ENCODE results near the gene NPC1L1. TPM values are rescaled to one million over a fixed set of nuclear protein-coding genes. Genes with fewer than 3 reads are reported as not detected.
A peak's percentile ranks its signal among the peaks of the same experiment; 100 is the strongest.

Gene NPC1L1
- total RNA-seq, 1 experiment from 2014 or later, result 0.15 TPM

- H3K27me3 ChIP-seq (ENCODE audit: insufficient read depth, low read length), result no peaks in the 10 kb centered on the region
- intact Hi-C loops (cut with micrococcal nuclease), result loop anchor here (10.0 kb wide), 1 partner anchor 384 kb away; no protein-coding TSS in a partner anchor
- H4K20me1 ChIP-seq (ENCODE audit: insufficient read depth), result no peaks in the 10 kb centered on the region
- H3K27ac ChIP-seq (ENCODE audit: low read depth, low read length), result peak overlapping the region; percentile 80
- no peaks in the 10 kb centered on the region for H3K9me3 ChIP-seq (ENCODE audit: control insufficient read depth in 1 of 2, insufficient read depth in 1 of 2, low read depth in 1 of 2, low read length in 2 of 2)
- H3K4me1 ChIP-seq (ENCODE audit: control insufficient read depth in 1 of 2, insufficient read depth in 2 of 2, low read length in 2 of 2), result peaks cover 5 to 16% of the 10 kb centered on the region in 2 experiments; a peak in 2 of 4 replicates
- no peak for DNase-seq (ENCODE audit: low read depth, low spot score)
- POLR2A ChIA-PET, result interaction anchor here (0.7 to 1.8 kb wide), 2 partner anchors 8 to 418 kb away, joined by 3 to 14 read pairs; partner anchors contain the start of gene DDX56
- no peak overlapping the region for H2AFZ ChIP-seq (ENCODE audit: low read depth, low read length, poor library complexity, severe bottlenecking)
- no peak for TF ChIP-seq SRF (IDR thresholded peaks at IDR 0.05; ENCODE audit: low read depth)
- TF ChIP-seq ZBTB33 (IDR thresholded peaks at IDR 0.05; ENCODE audit: extremely low read depth, insufficient replicate concordance, low read length), result no peak
- no peak for TF ChIP-seq RAD21 (IDR thresholded peaks at IDR 0.05; ENCODE audit: low read depth)
- no peak for TF ChIP-seq POLR2A (IDR thresholded peaks at IDR 0.05; ENCODE audit: borderline replicate concordance, extremely low read depth, insufficient read depth, insufficient read length)
- TF ChIP-seq SIN3A (IDR thresholded peaks at IDR 0.05; ENCODE audit: low read depth), result no peak
- RAD21 ChIA-PET (ENCODE audit: low non-redundant PET in 1 of 2, low total read pairs in 2 of 2, uncharacterized antibody in 2 of 2, unreplicated experiment in 2 of 2), result no interaction called here
- H3K4me2 ChIP-seq (ENCODE audit: low read length), result peak overlapping the region; percentile 81
- peak overlapping the region; percentile 79 to 98 for H3K4me3 ChIP-seq (replicated peaks in 1 of 2; ENCODE audit: low read depth in 1 of 2, low read length in 2 of 2)
- CTCF ChIA-PET, result no interaction called here
- no peaks in the 10 kb centered on the region for H3K9me2 ChIP-seq (ENCODE audit: insufficient read depth)
- ATAC-seq, result peak; percentile 15
- TSS peak; percentile 37 for BruUV-seq (replicated peaks)
- H3K79me2 ChIP-seq (ENCODE audit: insufficient read depth, low read length), result peaks cover 43% of the 10 kb centered on the region
- peaks cover 17 to 20% of the 10 kb centered on the region in 2 experiments; a peak in 3 of 4 replicates for H3K36me3 ChIP-seq (ENCODE audit: control insufficient read depth in 1 of 2, insufficient read depth in 2 of 2, low read length in 2 of 2)
- peak overlapping the region; percentile 84 for H3K9ac ChIP-seq (ENCODE audit: low read length)
These were observed 40.1 kb upstream of the NPC1L1 start for GRCh38 chr7:44580945-44581878.

- intact Hi-C loops (cut with micrococcal nuclease), result no loop called here
- ATAC-seq, result no peak
- no peaks in the 10 kb centered on the region for H4K20me1 ChIP-seq (ENCODE audit: insufficient read depth)
- H3K36me3 ChIP-seq (ENCODE audit: control insufficient read depth in 1 of 2, insufficient read depth in 2 of 2, low read length in 2 of 2), result peaks cover 32 to 40% of the 10 kb centered on the region in 2 experiments
- H3K27ac ChIP-seq (ENCODE audit: low read depth, low read length), result no peak overlapping the region
- ChIA-PET CTCF (no interaction called here), RAD21 (ENCODE audit: low non-redundant PET in 1 of 2, low total read pairs in 2 of 2, uncharacterized antibody in 2 of 2, unreplicated experiment in 2 of 2) (no interaction called here), POLR2A (interaction anchor here (1.3 kb wide), 1 partner anchor 272 kb away, joined by 4 read pairs; the partner anchor contains the start of gene H2AZ2)
- no TSS peak for BruUV-seq (replicated peaks)
- H2AFZ ChIP-seq (ENCODE audit: low read depth, low read length, poor library complexity, severe bottlenecking), result no peak overlapping the region
- H3K4me2 ChIP-seq (ENCODE audit: low read length), result no peak overlapping the region
- TF ChIP-seq YY1 (IDR thresholded peaks at IDR 0.05; ENCODE audit: extremely low read depth, insufficient replicate concordance, low read depth, low read length) (no peak), EGR1 (IDR thresholded peaks at IDR 0.05; ENCODE audit: low read depth) (no peak), SIN3A (IDR thresholded peaks at IDR 0.05; ENCODE audit: low read depth) (no peak), ELF1 (IDR thresholded peaks at IDR 0.05; ENCODE audit: borderline replicate concordance, low read depth) (no peak), MAX (IDR thresholded peaks at IDR 0.05) (no peak), ZNF274 (IDR thresholded peaks at IDR 0.05; ENCODE audit: low read depth, low read length) (no peak), POLR2AphosphoS5 (IDR thresholded peaks at IDR 0.05; ENCODE audit: low read depth, low read length) (no peak), EZH2phosphoT487 (IDR thresholded peaks at IDR 0.05; ENCODE audit: borderline replicate concordance) (no peak), ATF3 (IDR thresholded peaks at IDR 0.05) (no peak)
- TF ChIP-seq, protein P1, sequence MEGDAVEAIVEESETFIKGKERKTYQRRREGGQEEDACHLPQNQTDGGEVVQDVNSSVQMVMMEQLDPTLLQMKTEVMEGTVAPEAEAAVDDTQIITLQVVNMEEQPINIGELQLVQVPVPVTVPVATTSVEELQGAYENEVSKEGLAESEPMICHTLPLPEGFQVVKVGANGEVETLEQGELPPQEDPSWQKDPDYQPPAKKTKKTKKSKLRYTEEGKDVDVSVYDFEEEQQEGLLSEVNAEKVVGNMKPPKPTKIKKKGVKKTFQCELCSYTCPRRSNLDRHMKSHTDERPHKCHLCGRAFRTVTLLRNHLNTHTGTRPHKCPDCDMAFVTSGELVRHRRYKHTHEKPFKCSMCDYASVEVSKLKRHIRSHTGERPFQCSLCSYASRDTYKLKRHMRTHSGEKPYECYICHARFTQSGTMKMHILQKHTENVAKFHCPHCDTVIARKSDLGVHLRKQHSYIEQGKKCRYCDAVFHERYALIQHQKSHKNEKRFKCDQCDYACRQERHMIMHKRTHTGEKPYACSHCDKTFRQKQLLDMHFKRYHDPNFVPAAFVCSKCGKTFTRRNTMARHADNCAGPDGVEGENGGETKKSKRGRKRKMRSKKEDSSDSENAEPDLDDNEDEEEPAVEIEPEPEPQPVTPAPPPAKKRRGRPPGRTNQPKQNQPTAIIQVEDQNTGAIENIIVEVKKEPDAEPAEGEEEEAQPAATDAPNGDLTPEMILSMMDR (IDR thresholded peaks at IDR 0.05 in 2 of 3, conservative IDR thresholded peaks at IDR 0.05 in 1 of 3; ENCODE audit: borderline replicate concordance in 1 of 3, insufficient read depth in 1 of 3, low read depth in 2 of 3, low read length in 2 of 3), result no peak
- H3K4me3 ChIP-seq (replicated peaks in 1 of 2; ENCODE audit: low read depth in 1 of 2, low read length in 2 of 2), result no peak overlapping the region
- H3K9me3 ChIP-seq (ENCODE audit: control insufficient read depth in 1 of 2, insufficient read depth in 1 of 2, low read depth in 1 of 2, low read length in 2 of 2), result no peaks in the 10 kb centered on the region
- H3K79me2 ChIP-seq (ENCODE audit: insufficient read depth, low read length), result peaks cover 80% of the 10 kb centered on the region
- H3K27me3 ChIP-seq (ENCODE audit: insufficient read depth, low read length), result no peaks in the 10 kb centered on the region
- no peak for DNase-seq (ENCODE audit: low read depth, low spot score)
- H3K4me1 ChIP-seq (ENCODE audit: control insufficient read depth in 1 of 2, insufficient read depth in 2 of 2, low read length in 2 of 2), result peaks cover 16 to 26% of the 10 kb centered on the region in 2 experiments; a peak in 3 of 4 replicates
- no peak overlapping the region for H3K9ac ChIP-seq (ENCODE audit: low read length)
- H3K9me2 ChIP-seq (ENCODE audit: insufficient read depth), result no peaks in the 10 kb centered on the region
These were observed 35.1 kb upstream of the NPC1L1 start for GRCh38 chr7:44576228-44576627.

All from HCT116 (cell line).